Endothelial cell of umbilical vein (primary cell): ENCODE results near the gene SRGAP3. TPM values are rescaled to one million over a fixed set of nuclear protein-coding genes. Genes with fewer than 3 reads are reported as not detected.

Source experiments
- BruUV-seq: library from RNA; stranded (reverse); fragments of 400-500 nt; replicated peaks from 2 replicates; lab custom pipeline; 2021; lab: Mats Ljungman, UMichigan
- CTCF ChIA-PET: fragments of 300-600, 350-600 bp; sonication (Branson Sonifier 250); formaldehyde crosslinking; loops from one replicate; lab custom pipeline; 2021; ENCODE audit warnings: antibody characterized with exemption, inconsistent platforms; lab: Charles Lee
- POLR2A ChIA-PET: fragments of 300-600, 350-600 bp; sonication (Branson Sonifier 250); formaldehyde crosslinking; loops from one replicate; lab custom pipeline; 2021; ENCODE audit warnings: antibody characterized with exemption, inconsistent platforms; lab: Charles Lee
- DNase-seq: peaks from one replicate; pipeline ENCODE4 v3.0.0-alpha.2; 2011; ENCODE audit warnings: low read depth, low spot score
- FAIRE-seq: peaks from 2 replicates; lab custom pipeline; 2011; peaks lifted over from hg19 to GRCh38; lab: Jason Lieb, UNC
- H2AFZ ChIP-seq: 2 replicates; pipeline ENCODE4 v1.6.0; 2012; ENCODE audit warnings: low read depth, low read length, control low read depth, inconsistent platforms
- H3K27ac ChIP-seq: 2 replicates; pipeline ENCODE4 v1.5.1; 2011; ENCODE audit warnings: low read depth, mild to moderate bottlenecking, control low read depth, low read length, moderate library complexity; ENCODE audit not compliant: insufficient read depth
- H3K27me3 ChIP-seq, 2 experiments: 2 replicates each; pipeline versions ENCODE4 v1.6.0 to v1.6.1; 2011; ENCODE audit warnings: low read length in 2 of 2, mixed read lengths in 1 of 2; ENCODE audit not compliant: control insufficient read depth in 2 of 2, insufficient read depth in 2 of 2
- H3K36me3 ChIP-seq, 2 experiments: 2 replicates in 1 of 2; 3 replicates in 1 of 2; pipeline ENCODE4 v1.5.1; 2011; ENCODE audit warnings: low read length in 2 of 2, mild to moderate bottlenecking in 1 of 2, moderate library complexity in 1 of 2; ENCODE audit not compliant: control insufficient read depth in 2 of 2, insufficient read depth in 2 of 2; ENCODE audit errors: extremely low read depth in 1 of 2
- H3K4me1 ChIP-seq: 3 replicates; pipeline ENCODE4 v1.5.1; 2011; ENCODE audit warnings: mild to moderate bottlenecking, low read length; ENCODE audit not compliant: control insufficient read depth, insufficient read depth; ENCODE audit errors: extremely low read depth
- H3K4me2 ChIP-seq: 2 replicates; pipeline ENCODE4 v1.6.1; 2011; ENCODE audit warnings: low read length, control low read depth, mixed read lengths; ENCODE audit not compliant: insufficient read depth
- H3K4me3 ChIP-seq, 3 experiments: fragments of 200-600 bp in 1 of 3; sonication (generic), shearing (Covaris generic) in 1 of 3; replicated peaks in 1 of 3; 2 replicates each; pipeline ENCODE4 v1.5.1; 2011 to 2016; ENCODE audit warnings: control low read depth in 3 of 3, low read length in 3 of 3, mild to moderate bottlenecking in 2 of 3, inconsistent platforms in 1 of 3, low read depth in 1 of 3, moderate library complexity in 1 of 3; ENCODE audit not compliant: insufficient read depth in 1 of 3
- H3K79me2 ChIP-seq: 2 replicates; pipeline ENCODE4 v1.6.0; 2012; ENCODE audit warnings: low read length, inconsistent platforms; ENCODE audit not compliant: control insufficient read depth, insufficient read depth
- H3K9ac ChIP-seq: replicated peaks from 2 replicates; pipeline ENCODE3; 2011; ENCODE audit warnings: low read length, control low read depth; ENCODE audit not compliant: insufficient read depth; ENCODE audit errors: extremely low read depth
- H3K9me1 ChIP-seq: replicated peaks from 3 replicates; pipeline ENCODE4 v1.6.0; 2011; ENCODE audit warnings: mild to moderate bottlenecking, low read length; ENCODE audit not compliant: control insufficient read depth, insufficient read depth; ENCODE audit errors: extremely low read depth
- H3K9me3 ChIP-seq: replicated peaks from 2 replicates; pipeline ENCODE4 v1.5.1; 2012; ENCODE audit warnings: low read length, inconsistent platforms; ENCODE audit not compliant: control insufficient read depth, insufficient read depth
- H4K20me1 ChIP-seq: replicated peaks from 2 replicates; pipeline ENCODE3; 2011; ENCODE audit warnings: mild to moderate bottlenecking, low read length; ENCODE audit not compliant: control insufficient read depth, insufficient read depth; ENCODE audit errors: extremely low read depth
- EZH2 ChIP-seq: IDR thresholded peaks from 2 replicates; pipeline ENCODE4 v1.6.1; 2012; ENCODE audit warnings: borderline replicate concordance, low read depth, mild to moderate bottlenecking, moderate library complexity, low read length, inconsistent platforms; ENCODE audit not compliant: severe bottlenecking
- dilution Hi-C: fragments of 300-500 bp; cut with MboI; formaldehyde crosslinking; loops from one replicate; pipeline ENCODE4 v1.15.0; 2019; ENCODE audit warnings: low sequenced_read_pairs; ENCODE audit not compliant: extremely low pct_ligation_motif_present
- intact Hi-C: fragments of 100-400 bp; cut with micrococcal nuclease; formaldehyde crosslinking; loops from one replicate; pipeline ENCODE4 v1.10.0; 2022
- polyA plus RNA-seq, 4 experiments: library from polyadenylated mRNA; depleted of rRNA in 3 of 4; stranded (reverse) in 3 of 4; unstranded in 1 of 4; fragments of >200 nt; gene quantifications; 2 replicates each; pipeline versions ENCODE4 v1.2.1 to v1.2.3, GENCODE V29; 2011 to 2012; ENCODE audit warnings: missing spikeins in 1 of 4
- total RNA-seq: library from RNA; stranded (reverse); gene quantifications from 2 replicates; pipeline ENCODE4 v1.2.3, GENCODE V29; 2021
- TF ChIP-seq, protein P1 (sequence below), 2 donors: IDR thresholded peaks; 1 replicate in 1 of 2; 2 replicates in 1 of 2; pipeline ENCODE4 v1.5.1; 2011; ENCODE audit warnings: low read length in 2 of 2, mild to moderate bottlenecking in 2 of 2, moderate library complexity in 2 of 2, control low read depth in 1 of 2, inconsistent platforms in 1 of 2, low read depth in 1 of 2; ENCODE audit not compliant: insufficient read depth in 1 of 2; ENCODE audit errors: extremely low read depth in 1 of 2

Gene SRGAP3
- total and polyA plus RNA-seq, 2 donors (not counting 3 experiments of a cell fraction or from before 2014, with no cell fraction given) = 0.06 TPM; not detected in 1

DNA sequence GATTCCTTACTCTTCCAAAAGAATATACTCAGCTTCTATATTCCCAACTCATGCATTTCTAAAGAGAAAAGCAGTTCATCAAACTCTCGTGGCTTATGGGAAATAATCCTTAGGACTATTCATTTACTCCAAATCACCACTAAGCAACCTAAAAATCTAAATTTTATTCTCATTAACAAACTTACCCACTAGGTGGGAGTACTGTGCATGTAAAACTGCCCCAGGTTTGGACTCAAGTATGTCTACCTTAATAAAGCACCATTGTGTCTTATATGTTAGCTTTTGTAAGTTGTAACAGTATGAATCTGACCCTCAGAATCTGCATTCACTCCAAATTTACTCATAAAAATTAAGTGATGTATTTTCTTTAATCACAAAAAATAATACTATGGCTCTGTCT, 311.4 kb downstream of the SRGAP3 start:
- Histone ChIP-seq H2AFZ (no peak overlapping the region), H3K4me2 (peak overlapping the region; percentile 57), H3K27me3 (no peaks in the 10 kb centered on the region), H3K79me2 (peaks cover 2% of the 10 kb centered on the region), H3K36me3 (peaks cover 3 to 12% of the 10 kb centered on the region in 2 experiments), H3K9me1 (no peaks in the 10 kb centered on the region), H3K4me3 (no peak overlapping the region), H3K4me1 (peaks cover 21% of the 10 kb centered on the region), H3K27ac (peak overlapping the region; percentile 87), H3K9ac (peak overlapping the region; percentile 62), H3K9me3 (no peaks in the 10 kb centered on the region), H4K20me1 (no peaks in the 10 kb centered on the region)
- DNase-seq = peak; percentile 61
- no peak for TF ChIP-seq EZH2
- TF ChIP-seq, protein P1, sequence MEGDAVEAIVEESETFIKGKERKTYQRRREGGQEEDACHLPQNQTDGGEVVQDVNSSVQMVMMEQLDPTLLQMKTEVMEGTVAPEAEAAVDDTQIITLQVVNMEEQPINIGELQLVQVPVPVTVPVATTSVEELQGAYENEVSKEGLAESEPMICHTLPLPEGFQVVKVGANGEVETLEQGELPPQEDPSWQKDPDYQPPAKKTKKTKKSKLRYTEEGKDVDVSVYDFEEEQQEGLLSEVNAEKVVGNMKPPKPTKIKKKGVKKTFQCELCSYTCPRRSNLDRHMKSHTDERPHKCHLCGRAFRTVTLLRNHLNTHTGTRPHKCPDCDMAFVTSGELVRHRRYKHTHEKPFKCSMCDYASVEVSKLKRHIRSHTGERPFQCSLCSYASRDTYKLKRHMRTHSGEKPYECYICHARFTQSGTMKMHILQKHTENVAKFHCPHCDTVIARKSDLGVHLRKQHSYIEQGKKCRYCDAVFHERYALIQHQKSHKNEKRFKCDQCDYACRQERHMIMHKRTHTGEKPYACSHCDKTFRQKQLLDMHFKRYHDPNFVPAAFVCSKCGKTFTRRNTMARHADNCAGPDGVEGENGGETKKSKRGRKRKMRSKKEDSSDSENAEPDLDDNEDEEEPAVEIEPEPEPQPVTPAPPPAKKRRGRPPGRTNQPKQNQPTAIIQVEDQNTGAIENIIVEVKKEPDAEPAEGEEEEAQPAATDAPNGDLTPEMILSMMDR (IDR thresholded peaks at IDR 0.05; ENCODE audit: extremely low read depth in 1 of 2, insufficient read depth in 1 of 2, low read depth in 1 of 2, low read length in 2 of 2) = peak; percentile 19 to 32
- intact Hi-C loops = no loop called here
- dilution Hi-C loops = no loop called here
- no peak for FAIRE-seq
- POLR2A ChIA-PET = no interaction called here
- no TSS peak for BruUV-seq
- CTCF ChIA-PET = interaction anchor here (1.0 to 2.3 kb wide), 3 partner anchors 26 to 168 kb away, joined by 3 to 11 read pairs (median 7); partner anchors contain the start of gene OXTR
